AG08395 (cell line): Measurements from ENCODE around the gene SLC36A1.
"Not testable (repeated sequence)": the region's sequence is repeated elsewhere in the genome, so short reads cannot be mapped to it uniquely, and the experiment has no call there.

Experiments used
- DNase-seq: peaks from one replicate; pipeline ENCODE4 v3.0.0; 2012; ENCODE audit warnings: mixed read lengths, low spot score

The SLC36A1 gene

DNA sequence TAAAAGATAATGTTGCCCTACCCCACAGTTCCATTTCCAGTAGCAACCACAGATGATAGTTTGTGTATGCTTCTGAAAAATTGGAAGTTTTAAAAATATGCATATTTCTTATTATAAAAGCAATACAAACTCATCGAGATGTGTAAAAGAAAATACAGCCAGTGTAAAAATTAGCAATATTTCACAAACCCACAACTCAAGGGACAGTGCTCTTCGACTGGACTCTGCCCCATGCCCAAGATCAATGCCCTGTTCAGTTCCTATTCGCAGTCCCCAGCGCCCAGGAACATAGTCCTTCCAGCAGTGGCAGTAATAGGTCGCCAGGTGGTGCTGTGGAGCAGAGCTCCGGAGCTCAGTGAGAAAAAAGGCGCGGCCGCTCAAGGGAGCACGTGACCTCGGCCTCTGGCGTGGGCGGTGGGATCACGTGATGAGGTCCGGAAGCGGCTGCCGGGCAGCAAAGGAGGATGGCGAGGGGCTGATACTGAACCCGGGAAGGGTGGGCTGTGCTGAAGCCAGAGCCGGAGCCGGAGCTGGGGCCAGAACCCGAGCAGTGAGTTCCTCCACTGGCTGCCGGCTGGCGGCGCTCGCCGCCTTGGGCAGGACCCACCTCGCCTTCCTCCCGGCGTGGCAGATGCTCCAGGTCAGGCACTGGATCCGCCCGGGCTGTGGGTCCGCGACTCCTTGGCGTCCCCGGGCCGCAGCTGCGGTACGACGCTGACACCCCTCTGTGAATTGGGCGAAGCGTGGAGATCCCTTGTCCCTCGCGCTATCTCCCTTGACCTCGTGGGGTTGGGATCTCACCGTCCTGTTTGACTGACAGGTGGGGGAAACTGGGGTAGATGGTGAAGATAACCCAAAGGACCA, at the start of gene SLC36A1:
SLC36A1 (plus strand) TSS at position 430 of the 864 bp plus-strand sequence. CDS start 11,190 bp downstream, outside the sequence.
- peak; percentile 93 for DNase-seq

DNA sequence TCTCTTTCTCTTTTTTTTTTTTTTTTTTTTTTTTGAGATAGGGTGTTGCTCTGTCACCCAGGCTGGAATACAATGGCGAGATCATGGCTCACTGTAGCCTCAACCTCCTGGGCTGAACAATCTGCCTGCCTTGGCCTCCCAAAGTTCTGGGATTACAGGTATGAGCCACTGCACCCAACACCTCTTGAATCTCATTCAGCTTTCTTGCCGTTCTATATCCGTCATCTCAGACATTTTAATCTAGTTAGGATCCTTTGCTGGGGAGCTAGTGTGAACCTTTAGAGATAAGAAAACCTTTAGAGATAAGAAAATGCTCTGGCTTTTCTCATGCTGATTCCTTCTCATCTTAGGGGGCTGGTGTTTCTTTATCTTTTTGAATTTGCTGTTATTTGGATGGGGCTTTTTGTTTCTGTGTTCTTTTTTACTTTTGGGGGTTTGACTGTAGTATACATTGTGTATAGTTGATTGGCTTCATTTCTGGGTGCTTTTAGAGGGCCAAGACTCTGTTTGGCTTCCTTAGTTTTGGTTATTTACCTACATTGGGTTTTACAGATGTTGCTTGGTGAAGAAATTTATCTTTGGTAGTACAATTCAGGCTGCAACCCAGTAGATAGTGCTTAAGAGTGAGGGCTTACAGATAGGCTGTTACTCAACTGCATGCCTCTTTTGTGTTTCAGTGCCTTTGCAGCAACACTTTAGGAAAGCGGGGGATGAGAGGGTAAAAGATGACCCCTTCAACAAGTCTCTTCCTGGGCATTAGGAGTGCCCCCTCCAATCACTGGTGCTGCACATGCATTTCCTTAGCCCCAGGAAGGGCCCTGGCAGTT, 41.9 kb upstream of the SLC36A1 start:
- DNase-seq: no peak

GRCh38 chr5:151406322-151406947, 41.0 kb upstream of the SLC36A1 start:
- DNase-seq: peak; percentile 22

GRCh38 chr5:151408591-151409230, 38.7 kb upstream of the SLC36A1 start:
- no peak for DNase-seq

- DNase-seq: no peak
Measured at GRCh38 chr5:151413800-151414199, 33.6 kb upstream of the SLC36A1 start.

DNA sequence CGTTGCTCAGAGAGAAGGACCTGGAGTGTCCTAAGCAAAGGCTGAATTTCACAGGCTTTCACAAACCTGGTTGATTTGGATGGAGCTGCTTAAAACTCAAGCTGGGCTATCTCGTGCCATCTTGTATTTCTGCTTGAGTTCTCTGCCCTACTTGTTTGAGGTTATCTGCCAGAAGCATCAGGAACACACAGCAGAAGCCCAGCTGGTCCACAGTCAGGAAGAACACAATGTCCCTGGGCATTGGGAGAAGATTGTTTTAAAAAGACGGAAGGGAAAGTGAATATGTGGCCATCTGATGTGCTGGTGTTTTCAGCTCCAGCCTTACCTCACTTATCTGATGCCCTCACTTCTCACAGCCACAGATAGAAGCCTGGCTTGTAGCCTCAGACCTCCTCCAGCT, 32.9 kb upstream of the SLC36A1 start:
- DNase-seq: no peak

DNA sequence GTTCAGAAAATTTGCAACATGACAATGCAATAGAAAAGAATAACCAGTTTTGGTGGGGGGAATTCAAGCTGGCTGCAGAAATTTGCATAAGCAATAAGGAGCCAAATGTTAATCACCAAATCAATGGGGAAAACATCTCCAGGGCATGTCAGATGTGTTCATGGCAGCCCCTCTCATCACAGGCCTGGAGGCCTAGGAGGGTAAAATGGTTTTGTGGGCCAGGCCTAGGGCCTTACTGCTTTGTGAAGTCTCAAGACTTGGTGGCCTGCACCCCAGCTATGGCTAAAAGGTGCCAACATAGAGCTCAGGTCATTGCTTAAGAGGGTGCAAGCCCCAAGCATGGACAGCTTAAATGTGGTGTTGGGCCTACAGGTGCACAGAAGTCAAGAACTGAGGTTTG, 29.7 kb upstream of the SLC36A1 start:
- DNase-seq: no peak

DNA sequence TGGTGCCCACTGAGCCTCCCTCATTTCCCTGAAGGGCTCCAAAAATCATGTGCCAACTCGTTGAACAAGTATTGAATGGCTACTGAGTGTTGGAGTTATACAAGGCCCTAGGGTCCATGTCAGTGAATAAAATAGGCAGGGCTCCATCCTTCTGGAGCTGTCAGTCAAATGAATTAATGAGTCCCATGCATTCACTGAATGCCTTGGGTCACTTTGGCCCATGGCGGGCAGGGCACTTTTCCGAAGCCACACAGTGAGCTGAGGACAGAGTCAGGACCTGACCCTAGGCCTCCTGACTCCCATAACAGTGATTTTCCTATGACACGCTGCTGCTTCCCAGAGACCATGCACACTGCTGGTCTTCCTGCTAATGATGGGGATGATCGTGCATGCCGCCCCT, 27.3 kb upstream of the SLC36A1 start:
- DNase-seq: no peak

- DNase-seq: no peak
Measured at GRCh38 chr5:151424892-151425523, 22.4 kb upstream of the SLC36A1 start.

DNA sequence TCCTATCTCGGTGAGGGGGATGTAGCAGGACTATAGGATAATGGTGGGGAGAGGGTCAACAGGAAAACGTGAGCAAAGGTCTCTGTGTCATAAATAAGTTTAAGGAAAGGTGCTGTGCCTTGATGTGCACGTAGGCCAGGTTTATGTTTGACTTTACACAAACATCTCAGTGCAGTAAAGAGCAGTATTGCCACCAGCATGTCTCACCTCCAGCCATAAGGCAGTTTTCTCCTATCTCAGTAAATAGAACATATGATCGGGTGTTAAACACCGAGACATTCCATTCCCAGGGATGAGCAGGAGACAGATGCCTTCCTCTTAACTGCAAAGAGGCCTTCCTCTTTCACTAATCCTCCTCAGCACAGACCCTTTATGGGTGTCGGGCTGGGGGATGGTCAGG, 21.1 kb upstream of the SLC36A1 start:
- DNase-seq: not testable (repeated sequence)

DNA sequence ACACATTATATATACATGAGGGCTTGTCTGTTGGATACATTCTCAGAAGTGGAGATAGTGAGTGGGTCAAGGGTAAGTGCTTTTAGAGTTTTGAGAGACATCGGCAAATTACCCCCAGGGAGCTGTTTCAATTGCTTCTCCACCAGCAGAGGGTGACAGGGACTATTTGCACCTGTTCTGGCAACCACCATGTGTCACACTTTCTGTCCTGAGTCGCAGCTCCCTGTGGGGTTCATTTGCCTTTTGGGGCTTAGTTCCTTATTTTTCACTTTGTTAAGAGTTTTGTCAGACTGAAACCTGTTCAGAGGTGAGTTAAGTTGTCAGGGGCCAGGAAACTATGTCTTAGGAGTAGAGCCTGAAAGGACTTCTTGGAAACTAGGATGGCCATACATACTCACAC, 20.1 kb upstream of the SLC36A1 start:
- DNase-seq: no peak

GRCh38 chr5:151430731-151431130, 16.7 kb upstream of the SLC36A1 start:
- no peak for DNase-seq

GRCh38 chr5:151431666-151432065, 15.7 kb upstream of the SLC36A1 start:
- DNase-seq: no peak

GRCh38 chr5:151432210-151432609, 15.2 kb upstream of the SLC36A1 start:
- DNase-seq: no peak

- no peak for DNase-seq
Measured at GRCh38 chr5:151434570-151435237, 12.7 kb upstream of the SLC36A1 start.

DNA sequence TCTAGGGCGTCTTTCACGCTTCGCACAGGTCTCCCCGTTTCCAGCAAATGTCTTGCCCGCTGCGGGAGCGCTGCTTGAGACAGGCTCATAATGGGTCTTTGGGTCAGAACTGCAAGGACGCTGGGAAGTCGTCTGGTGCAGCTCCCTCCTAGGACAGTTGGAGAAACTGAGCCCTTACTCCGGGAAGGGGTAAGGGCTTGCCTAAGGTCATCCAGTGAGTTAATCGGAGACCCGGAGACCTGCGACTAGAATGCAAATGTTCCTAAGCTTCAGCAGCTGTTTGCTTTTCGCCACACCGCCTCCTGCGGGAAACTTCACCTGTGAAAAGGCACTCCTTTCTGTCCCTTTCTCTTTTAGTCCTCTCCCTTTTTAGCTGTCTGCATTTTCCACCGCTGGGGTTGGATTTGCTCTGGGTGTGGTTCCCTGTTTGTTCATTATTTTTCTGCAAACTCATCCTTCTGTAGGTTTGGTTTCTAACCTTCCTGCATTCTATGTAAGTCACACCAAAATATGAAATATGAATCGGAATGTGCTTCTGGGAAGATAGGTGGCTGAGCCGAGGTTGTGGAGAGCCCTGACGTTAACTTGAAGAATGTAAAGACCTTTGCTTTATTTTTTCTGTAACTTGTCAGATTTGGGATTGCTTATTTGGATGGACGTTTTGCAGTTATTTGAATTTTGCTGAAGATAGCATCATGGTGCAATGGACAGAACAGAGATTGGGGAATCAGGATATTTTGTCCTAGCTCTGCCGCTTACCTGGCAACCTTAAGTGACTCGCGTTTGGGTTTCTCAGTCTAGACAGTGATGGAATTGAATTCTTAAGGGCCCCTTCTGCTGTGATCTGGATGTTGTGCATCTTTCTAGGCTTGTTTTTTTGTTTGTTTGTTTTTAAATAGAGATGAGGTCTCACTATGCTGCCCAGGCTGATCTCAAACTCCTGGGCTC, 909 bp downstream of the SLC36A1 start:
- DNase-seq: no peak

DNA sequence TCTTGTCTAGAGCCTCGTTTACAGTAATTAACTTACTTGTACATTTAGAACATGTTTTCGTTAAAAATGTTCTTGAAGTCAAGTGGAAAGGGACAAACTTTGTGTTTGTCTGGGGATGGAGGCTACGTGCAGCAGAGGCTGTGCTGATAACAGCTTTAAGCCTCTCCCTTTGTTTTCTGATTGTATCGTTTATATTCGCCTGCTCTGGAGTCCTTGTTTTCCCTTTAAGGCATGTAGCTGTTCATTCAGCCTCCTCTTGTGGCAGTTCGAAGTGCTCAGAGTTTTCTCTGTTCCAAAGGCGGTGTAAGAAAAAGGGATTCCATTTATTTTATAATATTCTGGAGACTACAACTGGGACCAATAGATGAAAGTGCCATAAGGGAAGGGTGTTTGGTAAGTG, 1.9 kb downstream of the SLC36A1 start:
- DNase-seq: no peak

- no peak for DNase-seq
Measured at GRCh38 chr5:151449839-151450238, 2.4 kb downstream of the SLC36A1 start.

DNA sequence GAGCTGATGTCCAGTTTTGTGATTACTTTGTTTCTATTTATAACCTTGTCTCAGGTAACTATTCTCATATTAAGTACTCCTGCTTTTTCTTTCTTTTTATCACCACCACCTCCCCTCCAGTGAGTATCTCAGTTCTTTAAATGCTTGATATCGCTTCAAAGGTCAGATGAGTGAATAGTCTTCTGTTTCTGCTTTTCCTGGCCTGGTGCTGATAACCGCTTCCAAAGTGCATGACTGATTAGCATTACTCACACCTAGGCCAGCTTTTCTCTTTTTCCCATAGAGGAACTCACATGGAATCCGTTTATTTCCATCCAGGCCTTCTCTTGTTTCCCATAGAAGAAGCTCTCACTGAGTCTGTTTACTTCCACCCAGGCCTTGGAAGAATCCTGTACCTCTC, 3.2 kb downstream of the SLC36A1 start:
- no peak for DNase-seq
